ENCODE measurements around the gene SP8.
A peak's percentile ranks its signal among the peaks of the same experiment; 100 is the strongest.

The SP8 gene

GRCh38 chr7:20786049-20786412, 655 bp downstream of the SP8 start:
- Histone ChIP-seq H3K36me3 (ENCODE audit: insufficient read depth) (no peaks in the 10 kb centered on the region), H2AFZ (ENCODE audit: low read depth) (peak overlapping the region; percentile 80), H3K27ac (no peak overlapping the region), H4K20me1 (ENCODE audit: insufficient read depth) (no peaks in the 10 kb centered on the region), H3K9ac (peak overlapping the region; percentile 32; the same call in 1 of the 2 replicates), H3K4me3 (IDR thresholded peaks at IDR 0.05; ENCODE audit: insufficient read depth, low read depth, low read length) (no peak overlapping the region), H3K4me2 (peak overlapping the region; percentile 60), H3K4me1 (ENCODE audit: low read depth, poor library complexity, severe bottlenecking) (no peaks in the 10 kb centered on the region), H3K27me3 (ENCODE audit: insufficient read depth, low read depth) (peaks cover 7% of the 10 kb centered on the region; the same call in 1 of the 2 replicates), H3K79me2 (ENCODE audit: insufficient read depth, low read depth) (no peaks in the 10 kb centered on the region)
- no peak for TF ChIP-seq CTCF (conservative IDR thresholded peaks at IDR 0.05; ENCODE audit: low read depth, low read length)

- H3K36me3 ChIP-seq (ENCODE audit: insufficient read depth): no peaks in the 10 kb centered on the region
- peaks cover 7% of the 10 kb centered on the region; the same call in 1 of the 2 replicates for H3K27me3 ChIP-seq (ENCODE audit: insufficient read depth, low read depth)
- H2AFZ ChIP-seq (ENCODE audit: low read depth): peak overlapping the region; percentile 80
- no peaks in the 10 kb centered on the region for H3K79me2 ChIP-seq (ENCODE audit: insufficient read depth, low read depth)
- H4K20me1 ChIP-seq (ENCODE audit: insufficient read depth): no peaks in the 10 kb centered on the region
- H3K4me1 ChIP-seq (ENCODE audit: low read depth, poor library complexity, severe bottlenecking): no peaks in the 10 kb centered on the region
- TF ChIP-seq CTCF (conservative IDR thresholded peaks at IDR 0.05; ENCODE audit: low read depth, low read length): no peak
- no peak overlapping the region for H3K27ac ChIP-seq
- no peak overlapping the region for H3K4me3 ChIP-seq (IDR thresholded peaks at IDR 0.05; ENCODE audit: insufficient read depth, low read depth, low read length)
- peak overlapping the region; percentile 32; the same call in 1 of the 2 replicates for H3K9ac ChIP-seq
- peak overlapping the region; percentile 60 for H3K4me2 ChIP-seq
These were observed 1.3 kb downstream of the SP8 start for GRCh38 chr7:20785157-20786048.

- peaks cover 7% of the 10 kb centered on the region; the same call in 1 of the 2 replicates for H3K27me3 ChIP-seq (ENCODE audit: insufficient read depth, low read depth)
- no peak for TF ChIP-seq CTCF (conservative IDR thresholded peaks at IDR 0.05; ENCODE audit: low read depth, low read length)
- H3K4me3 ChIP-seq (IDR thresholded peaks at IDR 0.05; ENCODE audit: insufficient read depth, low read depth, low read length): no peak overlapping the region
- no peaks in the 10 kb centered on the region for H3K79me2 ChIP-seq (ENCODE audit: insufficient read depth, low read depth)
- H3K4me1 ChIP-seq (ENCODE audit: low read depth, poor library complexity, severe bottlenecking): no peaks in the 10 kb centered on the region
- no peak overlapping the region; the same call in 1 of the 2 replicates for H3K4me2 ChIP-seq
- no peak overlapping the region for H3K27ac ChIP-seq
- no peaks in the 10 kb centered on the region for H3K36me3 ChIP-seq (ENCODE audit: insufficient read depth)
- no peaks in the 10 kb centered on the region for H4K20me1 ChIP-seq (ENCODE audit: insufficient read depth)
- H3K9ac ChIP-seq: no peak overlapping the region
- peak overlapping the region; percentile 80 for H2AFZ ChIP-seq (ENCODE audit: low read depth)
These were observed 2.1 kb downstream of the SP8 start for GRCh38 chr7:20784388-20785156.

- H3K4me1 ChIP-seq (ENCODE audit: low read depth, poor library complexity, severe bottlenecking): no peaks in the 10 kb centered on the region
- H3K79me2 ChIP-seq (ENCODE audit: insufficient read depth, low read depth): no peaks in the 10 kb centered on the region
- H3K27me3 ChIP-seq (ENCODE audit: insufficient read depth, low read depth): peaks cover 7% of the 10 kb centered on the region; the same call in 1 of the 2 replicates
- no peak overlapping the region for H3K4me2 ChIP-seq
- no peaks in the 10 kb centered on the region for H3K36me3 ChIP-seq (ENCODE audit: insufficient read depth)
- no peak overlapping the region for H2AFZ ChIP-seq (ENCODE audit: low read depth)
- TF ChIP-seq CTCF (conservative IDR thresholded peaks at IDR 0.05; ENCODE audit: low read depth, low read length): no peak
- no peak overlapping the region for H3K9ac ChIP-seq
- no peak overlapping the region for H3K4me3 ChIP-seq (IDR thresholded peaks at IDR 0.05; ENCODE audit: insufficient read depth, low read depth, low read length)
- no peaks in the 10 kb centered on the region for H4K20me1 ChIP-seq (ENCODE audit: insufficient read depth)
- no peak overlapping the region for H3K27ac ChIP-seq
These were observed 2.8 kb downstream of the SP8 start for GRCh38 chr7:20783700-20784387.

Data from KMS-11 (cell line).